Activated CD4-positive, CD25-positive, alpha-beta regulatory T cell treated with anti-CD3 and anti-CD28 coated beads, Interleukin-2, amount 50 U/mL, for 72 hours (primary cell): ENCODE data around the gene NDUFC1.
"Not testable (repeated sequence)": the region's sequence is repeated elsewhere in the genome, so short reads cannot be mapped to it uniquely, and the experiment has no call there.

Source experiments
- DNase-seq: peaks from one replicate; pipeline ENCODE4 v3.0.0; 2021

NDUFC1 gene

DNA sequence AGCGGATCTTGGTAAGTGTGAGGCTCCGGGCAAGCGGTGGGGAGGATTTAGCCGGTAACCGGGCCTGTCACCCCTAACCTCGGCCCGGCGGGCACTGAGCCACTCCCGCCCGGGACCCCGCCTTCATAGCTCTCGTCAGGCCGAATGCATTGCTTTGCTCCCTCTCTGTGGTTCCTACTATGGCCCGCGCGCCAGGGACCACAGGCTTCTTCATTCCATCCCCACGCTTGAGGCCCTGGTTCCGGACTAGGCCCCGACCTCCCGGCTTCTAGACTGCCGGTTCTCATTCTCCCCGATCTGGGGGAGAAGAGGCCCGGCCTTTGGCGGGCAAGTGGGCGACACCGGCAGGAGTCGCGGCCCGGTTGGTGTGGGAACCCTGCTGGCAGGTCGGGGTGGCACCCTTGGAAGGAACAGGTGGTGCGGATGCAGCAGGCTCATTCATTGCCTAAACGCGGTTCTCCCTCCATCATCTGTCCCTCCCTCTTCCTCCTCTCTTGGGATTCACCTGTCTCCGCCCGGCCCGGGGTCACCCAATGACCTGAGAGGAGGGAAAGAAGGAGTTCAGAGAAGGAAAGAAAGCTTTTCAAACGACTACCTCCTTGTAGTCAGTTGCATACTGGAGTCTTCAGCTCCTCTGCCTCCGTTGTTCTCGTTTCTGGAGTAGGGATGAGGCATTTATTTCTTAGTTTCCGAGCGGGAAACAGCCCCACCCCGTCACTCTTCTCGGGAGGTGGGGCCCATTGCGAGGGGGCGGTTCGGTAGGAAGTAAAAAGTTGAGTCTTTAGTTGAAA is at the start of gene NDUFC1:
NDUFC1 (minus strand) TSS at position 657 of the 791 bp plus-strand sequence. CDS start 6,679 bp downstream, outside the sequence.
- peak; percentile 66 for DNase-seq

DNA sequence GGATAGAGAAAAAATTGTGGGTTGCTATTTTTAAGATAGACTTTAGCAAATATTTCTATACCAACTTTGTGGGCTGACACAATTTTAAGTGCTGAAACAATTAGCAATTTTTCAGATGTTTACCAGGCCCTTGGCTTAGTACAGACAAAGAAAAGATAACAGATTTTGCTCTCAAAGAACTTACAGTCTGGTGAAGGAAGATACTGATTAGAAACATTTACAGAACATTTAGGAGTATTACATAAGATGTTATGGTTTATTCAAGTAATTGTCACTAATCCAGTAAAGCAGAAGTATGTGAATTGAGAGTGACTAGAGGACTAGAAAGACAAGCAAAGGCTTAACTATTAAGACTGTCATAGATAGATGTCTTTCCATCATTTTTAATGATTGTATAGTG is 35.3 kb upstream of the NDUFC1 start:
- no peak for DNase-seq

DNA sequence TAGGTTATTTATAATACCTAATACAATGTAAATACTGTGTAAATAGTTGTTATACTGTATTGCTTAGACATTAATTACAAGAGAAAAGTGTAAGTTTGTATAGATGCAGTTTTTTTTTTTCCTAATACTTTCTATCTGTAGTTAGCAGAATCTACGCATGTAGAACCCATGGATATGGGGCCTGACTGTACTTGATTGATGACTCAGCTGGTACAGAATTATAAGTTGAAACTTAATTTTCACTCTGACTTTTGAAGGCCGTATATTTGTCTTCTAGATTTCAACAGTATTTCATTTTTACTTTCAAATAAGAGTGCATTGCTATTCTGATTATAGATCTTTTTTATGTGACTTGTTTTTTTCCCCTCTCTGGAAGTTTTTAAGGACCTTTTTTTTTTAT is 30.8 kb upstream of the NDUFC1 start:
- DNase-seq, result no peak

DNA sequence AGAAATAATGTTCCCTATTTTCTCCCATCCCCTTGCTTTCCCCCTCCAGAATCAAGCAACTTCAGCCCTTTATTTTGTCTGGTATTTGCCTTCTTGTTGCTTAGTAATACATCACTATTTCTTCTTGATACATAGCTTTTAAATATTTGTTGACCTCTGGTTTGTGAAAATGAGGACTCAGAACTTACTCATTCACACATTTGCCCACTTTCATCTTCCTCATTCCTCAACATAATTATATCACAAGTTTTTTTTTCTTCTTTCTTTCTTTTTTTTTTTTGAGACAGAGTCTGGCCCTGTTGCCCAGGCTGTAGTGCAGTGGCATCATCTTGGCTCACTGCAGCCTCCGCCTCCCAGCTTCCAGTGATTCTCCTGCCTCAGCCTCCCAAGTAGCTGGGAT is 28.9 kb upstream of the NDUFC1 start:
- DNase-seq, result no peak

DNA sequence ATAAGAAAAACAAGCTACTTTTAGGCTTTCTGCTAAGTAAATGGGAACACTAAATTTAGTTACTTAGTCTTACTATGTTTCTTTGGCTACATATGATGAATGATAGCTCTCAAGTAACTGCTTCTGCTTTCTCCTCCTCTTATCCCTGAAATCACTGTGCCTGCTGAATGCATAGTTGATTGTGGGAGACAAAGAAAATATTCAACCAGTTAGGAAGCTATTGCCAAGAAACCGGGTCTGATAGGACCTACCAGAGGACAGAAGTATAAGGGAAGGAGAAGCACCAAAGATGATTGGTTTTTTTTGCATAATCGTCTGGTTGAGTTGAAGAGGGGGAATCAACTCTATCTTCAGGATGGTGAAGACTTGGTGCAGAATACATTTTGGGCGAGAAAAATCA is 28.0 kb upstream of the NDUFC1 start:
- DNase-seq, result no peak

DNA sequence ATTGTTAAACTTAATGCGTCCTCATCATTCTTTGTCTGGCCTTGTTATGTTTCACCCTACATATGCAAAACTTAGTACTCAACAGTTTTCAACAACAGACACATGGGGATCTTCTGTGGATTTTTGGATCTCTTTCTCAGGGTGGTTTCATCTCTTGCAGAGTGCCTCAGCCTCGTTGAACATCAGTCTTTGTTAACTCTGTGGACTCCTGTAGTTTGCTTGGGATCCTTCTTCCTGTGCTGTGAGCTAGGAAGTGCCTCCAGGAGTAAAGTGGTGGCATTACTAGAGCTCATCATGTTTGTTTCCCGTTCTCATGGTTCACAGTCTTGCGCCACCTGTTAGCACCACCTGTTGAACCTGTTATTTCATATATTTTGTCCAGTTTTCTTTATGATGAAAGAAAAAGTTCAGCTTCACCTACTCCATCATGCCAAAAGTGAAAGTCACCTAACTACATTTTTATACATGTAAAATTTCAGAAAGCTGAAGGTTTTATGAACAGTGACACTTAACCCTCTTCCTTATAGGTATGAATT is 27.5 kb upstream of the NDUFC1 start:
- no peak for DNase-seq

DNA sequence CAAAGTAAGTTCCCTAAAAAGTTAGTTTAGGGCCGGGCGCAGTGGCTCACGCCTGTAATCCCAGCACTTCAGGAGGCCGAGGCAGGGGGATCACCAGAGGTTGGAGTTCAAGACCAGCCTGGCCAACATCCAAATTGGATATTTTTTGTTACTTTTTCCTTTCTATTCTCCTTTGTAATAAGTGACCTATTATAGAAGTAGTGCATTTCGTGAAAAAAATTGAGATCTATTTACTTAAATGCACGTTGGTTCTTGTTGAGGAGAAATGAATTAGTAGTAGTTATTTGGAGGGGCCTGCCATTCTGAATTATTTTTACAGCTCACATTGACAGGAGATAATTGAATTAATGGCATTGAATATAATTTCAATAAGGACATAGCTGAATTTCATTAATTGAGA is 22.3 kb upstream of the NDUFC1 start:
- no peak for DNase-seq

DNA sequence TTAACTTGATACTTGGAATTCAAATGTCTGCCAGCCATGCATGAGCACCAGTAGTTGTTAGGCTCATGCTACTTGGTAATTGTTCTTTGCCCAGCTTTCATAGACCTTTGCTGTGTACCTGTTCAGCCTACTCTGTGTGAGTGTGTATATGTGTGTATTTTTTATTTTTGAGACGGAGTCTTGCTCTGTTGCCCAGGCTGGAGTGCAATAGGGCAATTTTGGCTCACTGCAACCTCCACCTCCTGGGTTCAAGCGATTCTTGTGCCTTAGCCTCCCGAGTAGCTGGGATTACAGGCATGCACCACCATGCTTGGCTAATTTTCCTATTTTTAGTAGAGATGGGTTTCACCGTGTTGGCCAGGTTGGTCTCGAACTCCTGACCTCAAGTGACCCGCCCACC is 20.3 kb upstream of the NDUFC1 start:
- not testable (repeated sequence) for DNase-seq

DNA sequence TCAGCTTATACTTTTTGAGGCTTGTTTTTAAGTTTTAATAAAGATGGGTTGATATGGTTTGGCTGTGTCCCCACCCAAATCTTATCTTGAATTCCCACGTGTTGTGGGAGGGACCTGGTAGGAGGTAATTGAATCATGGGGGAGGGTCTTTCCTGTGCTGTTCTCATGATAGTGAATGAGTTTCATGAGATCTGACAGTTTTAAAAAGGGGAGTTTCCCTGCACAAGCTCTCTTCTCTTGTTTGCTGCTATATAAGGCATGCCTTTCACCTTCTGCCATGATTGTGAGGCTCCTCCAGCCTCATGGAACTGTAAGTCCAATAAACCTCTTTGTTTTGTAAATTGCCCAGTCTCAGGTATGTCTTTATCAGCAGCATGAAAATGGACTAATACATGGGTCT is 19.8 kb upstream of the NDUFC1 start:
- DNase-seq, result not testable (repeated sequence)

DNA sequence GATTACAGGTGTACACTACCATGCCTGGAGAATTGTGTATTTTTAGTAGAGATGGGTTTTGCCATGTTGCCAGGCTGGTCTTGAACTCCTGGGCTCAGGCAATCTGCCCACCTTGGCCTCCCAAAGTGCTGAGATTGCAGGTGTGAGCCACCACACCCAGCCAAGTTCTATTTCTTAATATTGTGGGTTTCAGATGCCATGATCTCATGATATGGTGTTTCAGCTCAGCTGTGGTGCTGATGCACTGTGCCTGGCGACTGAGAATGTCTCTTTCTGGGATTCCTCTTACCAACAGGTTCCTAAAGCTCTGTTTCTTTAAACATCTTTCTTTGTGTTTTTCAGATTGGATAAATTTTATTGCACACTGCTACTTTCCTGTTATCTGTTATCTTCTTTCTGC is 17.3 kb upstream of the NDUFC1 start:
- DNase-seq, result no peak

DNA sequence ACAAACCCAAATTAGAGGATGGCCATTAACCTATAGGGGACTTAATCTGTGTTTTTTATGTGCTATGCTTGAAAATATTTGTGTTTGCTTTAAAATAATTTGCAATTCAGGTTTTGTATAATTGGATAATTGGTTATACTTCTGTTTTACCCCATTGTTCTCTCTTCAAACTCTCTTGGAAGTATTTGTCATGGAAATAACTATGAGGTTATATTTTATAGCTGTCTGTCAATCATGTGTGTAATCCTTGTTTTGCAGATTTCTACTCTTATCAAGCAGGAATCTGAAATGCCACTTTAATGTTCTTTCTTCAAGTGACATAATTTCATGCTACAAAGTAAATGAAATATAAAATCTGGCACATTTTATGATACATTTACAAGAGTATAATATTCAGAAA is 15.4 kb upstream of the NDUFC1 start:
- no peak for DNase-seq

DNA sequence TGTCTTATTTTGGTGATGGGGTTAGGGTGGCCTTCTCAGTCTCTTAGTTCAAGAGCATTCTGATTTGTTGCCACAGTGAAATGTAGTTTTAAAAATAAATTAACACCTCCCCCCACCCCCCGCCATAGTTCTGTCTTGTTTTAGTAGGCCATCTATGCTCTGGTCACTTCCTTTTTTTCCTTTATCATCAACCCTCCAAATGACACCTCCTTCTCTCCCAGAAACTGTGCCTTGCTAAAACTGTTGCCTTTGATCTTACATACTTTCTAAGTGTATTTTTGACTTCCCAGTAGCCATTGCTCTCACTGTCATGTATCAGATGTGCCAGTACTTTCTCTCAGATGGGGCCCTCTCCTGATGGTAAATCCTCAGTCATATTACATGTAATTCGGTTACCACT is 14.5 kb upstream of the NDUFC1 start:
- no peak for DNase-seq

DNA sequence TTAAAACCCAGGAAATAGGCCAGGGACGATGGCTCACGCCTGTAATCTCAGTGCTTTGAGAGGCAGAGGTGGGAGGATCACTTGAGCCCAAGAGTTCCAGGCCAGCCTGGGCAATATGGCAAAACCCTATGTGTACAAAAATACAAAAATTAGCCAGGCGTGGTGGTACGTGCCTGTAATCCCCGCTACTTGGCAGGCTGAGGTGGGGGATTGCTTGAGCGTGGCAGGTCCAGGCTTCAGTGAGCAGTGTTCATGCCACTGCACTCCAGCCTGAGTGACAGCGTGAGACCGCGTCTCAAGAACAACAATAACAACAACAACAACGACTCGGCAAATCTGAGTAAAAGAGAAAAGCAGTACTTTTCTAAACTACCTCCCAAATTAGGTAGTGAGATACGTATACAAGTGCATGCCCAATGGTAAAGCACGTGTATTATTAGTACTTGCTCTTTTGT is 13.0 kb upstream of the NDUFC1 start:
- DNase-seq, result no peak

DNA sequence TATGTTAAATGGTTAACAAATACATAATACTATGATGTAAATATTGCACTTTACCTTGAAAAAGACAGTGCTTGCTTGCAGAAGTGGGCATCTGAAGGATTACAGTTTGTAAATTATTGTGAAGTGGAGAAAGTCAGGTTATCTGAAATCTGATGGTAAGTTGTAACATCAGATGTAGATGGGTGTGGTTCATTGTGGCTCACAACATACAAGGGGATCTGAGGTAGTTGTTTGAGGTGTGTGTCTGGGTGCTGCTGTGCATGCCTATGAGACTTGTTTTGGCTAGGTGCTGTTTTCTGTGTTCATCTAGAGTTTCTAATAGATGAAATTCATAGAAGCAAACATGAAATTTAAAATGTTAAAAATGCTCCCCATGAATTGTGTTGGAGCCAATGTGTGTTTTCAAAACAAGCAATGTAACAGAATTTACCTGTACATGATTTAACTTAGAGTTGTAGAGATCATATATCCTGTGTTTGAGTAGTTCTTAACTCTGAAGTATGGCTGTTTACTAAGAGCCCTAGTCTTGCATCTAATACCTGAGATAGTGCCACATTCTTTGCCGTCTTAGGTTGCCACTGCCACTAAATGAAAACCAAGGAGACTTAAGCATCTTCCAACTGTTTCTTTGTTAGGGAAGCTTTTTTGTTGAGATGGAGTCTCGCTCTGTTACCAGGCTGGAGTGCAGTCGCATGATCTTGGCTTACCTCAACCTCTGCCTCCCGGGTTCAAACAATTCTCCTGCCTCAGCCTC is 11.9 kb upstream of the NDUFC1 start:
- DNase-seq, result no peak

DNA sequence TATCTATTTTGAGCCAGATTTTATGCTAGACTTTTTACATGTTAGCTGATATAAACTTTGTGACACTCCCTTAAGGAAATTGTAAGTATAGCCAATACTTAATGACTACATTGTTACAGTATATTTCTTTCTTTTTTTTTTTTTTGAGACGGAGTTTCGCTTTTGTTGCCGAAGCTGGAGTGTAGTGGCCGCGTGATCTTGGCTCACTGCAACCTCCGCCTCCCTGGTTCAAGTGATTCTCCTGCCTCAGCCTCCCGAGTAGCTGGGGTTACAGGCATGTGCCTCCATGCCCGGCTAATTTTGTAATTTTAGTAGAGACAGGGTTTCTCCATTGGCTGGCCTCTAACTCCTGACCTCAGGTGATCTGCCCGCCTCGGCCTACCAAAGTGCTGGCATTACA is 11.1 kb upstream of the NDUFC1 start:
- DNase-seq, result not testable (repeated sequence)

DNA sequence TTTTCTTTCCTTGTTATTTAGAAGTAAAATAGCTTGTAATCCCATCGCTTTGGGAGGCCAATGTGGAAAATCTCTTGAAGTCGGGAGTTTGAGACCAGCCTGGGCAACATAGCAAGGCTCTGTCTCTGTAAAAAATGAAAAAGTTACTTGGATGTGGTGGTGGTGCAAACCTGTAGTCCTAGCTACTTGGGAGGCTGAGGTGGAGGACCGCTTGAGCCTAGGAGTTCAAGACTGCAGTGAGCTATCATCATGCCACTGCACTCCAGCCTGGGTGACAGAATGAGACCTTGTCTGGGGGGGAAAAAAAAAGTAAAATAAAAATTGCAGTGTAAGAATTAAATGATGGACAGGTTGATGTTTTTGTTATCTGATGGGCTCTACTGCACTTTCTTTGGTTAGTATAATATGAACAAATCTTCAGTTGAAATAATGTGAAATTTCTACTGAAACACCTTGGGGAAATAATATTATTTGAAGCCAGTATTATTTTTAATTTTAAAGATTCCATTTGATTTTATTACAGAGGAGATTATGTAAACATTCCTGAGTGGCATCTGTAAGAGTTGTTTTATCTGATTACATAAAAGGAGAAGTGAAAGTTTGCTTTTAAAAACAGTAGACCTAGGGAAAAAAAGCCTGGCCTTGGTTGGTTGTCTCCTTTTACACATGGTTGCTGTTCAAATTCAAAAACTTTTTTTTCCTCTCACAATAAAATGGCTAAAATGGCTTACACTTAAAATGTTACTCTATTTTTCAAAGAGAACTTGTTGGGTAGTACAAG is 10.5 kb upstream of the NDUFC1 start:
- no peak for DNase-seq

DNA sequence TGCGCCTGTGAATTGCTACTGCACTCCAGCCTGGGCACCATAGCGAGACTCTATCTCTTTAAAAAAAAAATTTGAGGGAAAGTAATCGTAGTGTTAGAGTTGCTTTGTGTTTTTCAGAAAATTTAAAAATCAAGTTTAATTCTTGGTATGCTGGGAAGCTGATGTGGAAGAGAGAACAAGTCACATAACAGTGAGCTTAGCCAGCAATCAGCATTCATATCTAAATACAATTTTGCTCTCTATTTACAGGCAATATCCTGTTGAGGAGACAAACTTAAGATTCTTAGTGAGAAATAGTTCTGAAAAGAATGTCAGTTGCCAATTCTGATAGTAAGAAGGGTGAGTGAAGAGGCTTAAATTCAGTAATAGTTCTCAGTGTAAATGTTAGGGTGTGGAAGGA is 9.6 kb upstream of the NDUFC1 start:
- DNase-seq, result no peak

DNA sequence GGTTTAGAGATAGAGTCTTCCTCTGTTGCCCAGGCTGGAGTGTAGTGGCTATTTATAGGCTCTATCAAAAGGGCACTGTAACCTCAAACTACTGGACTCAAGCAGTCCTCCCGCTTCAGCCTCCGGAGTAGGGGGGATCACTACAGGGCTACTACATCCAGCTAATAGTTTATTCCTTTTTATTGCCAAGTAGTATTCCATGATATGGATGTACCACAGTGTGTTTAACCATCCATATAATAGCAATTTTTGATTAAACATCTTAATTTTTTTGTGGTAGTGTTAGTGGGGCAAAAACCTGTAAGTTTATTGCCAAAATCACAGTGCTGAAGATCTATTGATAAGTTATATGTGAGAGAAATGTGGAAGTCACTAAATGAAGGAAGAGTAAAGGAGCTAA is 2.6 kb upstream of the NDUFC1 start:
- no peak for DNase-seq

DNA sequence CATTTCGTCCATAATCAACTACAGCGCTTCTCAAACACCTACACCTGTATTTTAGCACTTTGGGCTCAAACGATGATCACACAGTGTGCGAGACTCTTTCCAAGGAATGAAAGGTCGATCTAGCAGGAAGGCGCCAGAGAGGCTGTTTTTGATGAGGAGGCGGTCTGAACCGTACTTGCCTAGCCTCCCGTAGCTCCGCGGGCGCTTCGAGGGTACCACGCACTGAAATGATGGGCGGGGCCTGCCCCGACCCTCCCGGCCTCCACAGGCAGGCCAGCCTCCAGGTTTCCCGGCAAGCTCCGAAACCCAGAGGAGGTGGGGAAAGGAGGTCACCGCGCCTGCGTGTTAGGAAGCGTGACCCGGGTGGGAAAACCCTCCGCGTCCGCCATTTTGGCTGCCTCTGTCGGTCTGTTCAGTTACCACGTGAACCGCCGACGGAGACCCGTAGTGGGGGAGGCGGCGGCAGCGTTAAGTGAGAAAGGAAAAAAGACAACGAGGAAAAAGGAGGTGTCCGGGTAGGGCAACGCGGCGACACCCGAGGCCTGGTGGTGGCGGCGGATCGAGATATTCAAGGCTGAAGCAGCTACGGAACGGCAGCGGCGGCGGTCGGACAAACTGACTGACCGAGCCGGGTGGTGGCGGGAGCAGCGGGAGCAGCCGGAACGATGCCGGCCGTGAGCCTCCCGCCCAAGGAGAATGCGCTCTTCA is 1.0 kb downstream of the NDUFC1 start, which contains the start of gene NAA15:
NAA15 (plus strand) TSS at position 393 of the 708 bp plus-strand sequence; CDS start at position 666, 273 bp downstream.
- DNase-seq, result peak; percentile 96

DNA sequence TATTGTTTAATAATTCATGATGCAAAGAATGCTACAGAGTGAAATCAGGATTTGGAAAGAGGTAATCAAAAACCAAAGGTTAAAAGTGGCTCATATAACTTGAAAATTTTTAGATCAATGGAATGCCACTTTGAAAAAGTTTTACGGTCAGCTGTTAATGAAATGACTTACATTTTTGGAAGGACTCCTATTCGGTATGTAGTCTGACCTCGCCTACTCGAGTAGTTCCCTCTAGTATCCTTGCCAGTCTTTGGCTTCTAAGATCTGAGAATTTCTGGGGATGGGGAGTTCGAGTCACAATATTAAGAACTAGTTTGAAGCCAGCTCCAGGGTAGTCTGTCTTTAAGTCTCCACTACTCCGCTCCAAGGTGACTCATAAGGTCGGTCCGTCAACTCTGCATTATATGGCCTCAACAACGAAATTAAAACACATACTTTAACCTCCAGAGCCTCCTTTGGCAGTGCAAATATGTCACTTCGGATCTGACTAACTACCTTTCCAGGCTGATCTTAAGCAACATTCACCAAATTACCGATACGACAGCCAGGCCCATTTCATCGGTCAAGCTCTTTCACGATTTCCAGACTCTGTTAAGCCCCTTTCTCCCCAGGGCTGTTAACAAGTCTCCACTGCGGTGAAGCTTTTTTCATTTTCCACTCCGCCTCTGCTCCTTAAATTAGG is 1.7 kb downstream of the NDUFC1 start:
- DNase-seq, result no peak

DNA sequence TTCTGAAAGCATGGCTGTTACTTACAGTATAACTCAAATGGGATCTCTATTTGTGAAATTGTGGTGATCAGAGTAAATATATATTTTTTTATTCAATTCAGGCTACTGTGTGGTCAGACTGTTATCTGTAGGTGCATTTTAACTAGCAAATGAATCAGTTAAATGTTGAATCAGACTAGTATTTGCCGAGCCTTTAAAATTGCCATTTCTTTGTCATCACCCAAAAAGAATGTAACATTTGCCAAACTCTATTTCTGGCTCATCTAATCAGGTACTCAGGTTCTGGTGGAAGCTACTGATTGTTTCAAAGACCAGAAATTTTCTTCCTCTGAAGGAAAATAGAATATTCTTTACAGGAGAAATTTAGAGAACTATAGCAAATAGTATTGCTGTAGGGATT is 2.7 kb downstream of the NDUFC1 start:
- DNase-seq, result no peak

DNA sequence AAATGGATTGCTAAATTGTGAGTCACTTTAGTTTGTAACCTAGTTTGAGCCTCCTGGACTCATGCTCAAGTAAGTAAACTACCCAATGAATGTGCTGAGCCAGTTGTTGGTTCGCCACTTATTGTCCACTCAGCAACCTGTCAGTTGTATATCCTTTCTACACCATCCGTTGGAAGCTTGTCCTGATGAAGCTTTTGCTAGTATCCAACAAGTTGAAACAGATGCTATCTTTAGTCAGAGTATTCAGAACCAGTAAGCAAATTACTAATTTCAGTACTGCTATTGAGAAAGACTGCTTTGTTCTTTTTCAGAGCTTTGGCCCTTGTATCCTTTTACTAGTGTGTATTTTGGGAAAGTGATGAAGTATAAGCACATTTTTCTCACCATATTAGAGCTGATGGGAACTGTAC is 5.3 kb downstream of the NDUFC1 start:
- no peak for DNase-seq
